ENCODE data around the gene IMPDH2. TPM values are rescaled to one million over a fixed set of nuclear protein-coding genes. Genes with fewer than 3 reads are reported as not detected.
A peak's percentile ranks its signal among the peaks of the same experiment; 100 is the strongest.

The IMPDH2 gene
- total and polyA plus RNA-seq, 2 experiments from 2014 or later: 198 to 314 TPM

- TF ChIP-seq ZNF462 (CRISPR knock-in tag; IDR thresholded peaks at IDR 0.05): no peak
- no peak for TF ChIP-seq ZNF114 (CRISPR knock-in tag; IDR thresholded peaks at IDR 0.05)
- no peak for TF ChIP-seq ZNF331 (CRISPR knock-in tag; IDR thresholded peaks at IDR 0.05; ENCODE audit: low read depth)
- TF ChIP-seq STAT1 (IDR thresholded peaks at IDR 0.05; ENCODE audit: unreplicated experiment): no peak
- no peak for TF ChIP-seq EZH2phosphoT487 (IDR thresholded peaks at IDR 0.05; ENCODE audit: unreplicated experiment)
Observed at GRCh38 chr3:49032646-49033304, 3.6 kb upstream of the IMPDH2 start (continued).

- H3K9me3 Mint-ChIP-seq: no peaks in the 10 kb centered on the region; the same call in 1 of the 3 replicates
- no peak overlapping the region for H3K4me3 Mint-ChIP-seq
- peaks cover 14% of the 10 kb centered on the region; the same call in 1 of the 2 replicates for H4K20me1 ChIP-seq (replicated peaks; ENCODE audit: insufficient read depth)
- peaks cover 22% of the 10 kb centered on the region for H3K27me3 Mint-ChIP-seq (ENCODE audit: insufficient read depth, low read depth, poor library complexity)
- H3K27ac ChIP-seq (ENCODE audit: low read depth): peak overlapping the region; percentile 46
- H2AFZ ChIP-seq: no peak overlapping the region
- no peaks in the 10 kb centered on the region for H3K9me2 ChIP-seq (ENCODE audit: insufficient read depth)
- no peak overlapping the region for H3K4me2 ChIP-seq
- ATAC-seq (no peak), DNase-seq (ENCODE audit: low spot score) (no peak)
- H3K79me2 ChIP-seq (replicated peaks; ENCODE audit: insufficient read depth): peaks cover 13% of the 10 kb centered on the region
- peaks cover 48% of the 10 kb centered on the region for H3F3A ChIP-seq (replicated peaks; ENCODE audit: low read depth)
- peaks cover 7% of the 10 kb centered on the region; the same call in 1 of the 2 replicates for H3K4me1 ChIP-seq (ENCODE audit: insufficient read depth)
- H3K4me3 ChIP-seq: no peak overlapping the region
- H3K36me3 ChIP-seq (ENCODE audit: insufficient read depth): peaks cover 48% of the 10 kb centered on the region
- H3K36me3 Mint-ChIP-seq (ENCODE audit: low read depth): peaks cover 83% of the 10 kb centered on the region
- no peak overlapping the region for H3K27ac Mint-ChIP-seq
- H3K27me3 ChIP-seq (ENCODE audit: insufficient read depth): no peaks in the 10 kb centered on the region
- H3K4me1 Mint-ChIP-seq: peaks cover 18% of the 10 kb centered on the region
- TF ChIP-seq POLR2AphosphoS5 (IDR thresholded peaks at IDR 0.05; ENCODE audit: low read depth) (no peak), ZNF331 (CRISPR knock-in tag; IDR thresholded peaks at IDR 0.05; ENCODE audit: low read depth) (no peak), REST (IDR thresholded peaks at IDR 0.05; ENCODE audit: unreplicated experiment) (no peak), EZH2phosphoT487 (IDR thresholded peaks at IDR 0.05; ENCODE audit: unreplicated experiment) (no peak), ETS1 (IDR thresholded peaks at IDR 0.05) (no peak), CTCF (conservative IDR thresholded peaks at IDR 0.05; ENCODE audit: low read depth in 2 of 2) (no peak), CREB1 (CRISPR knock-in tag; IDR thresholded peaks at IDR 0.05; ENCODE audit: low read depth) (no peak), ZNF114 (CRISPR knock-in tag; IDR thresholded peaks at IDR 0.05) (no peak), EZH2 (IDR thresholded peaks at IDR 0.05; ENCODE audit: low read depth, unreplicated experiment) (no peak)
Observed at GRCh38 chr3:49030321-49030720, 1.1 kb upstream of the IMPDH2 start.
